K562 (cell line): ENCODE data around the gene TJP3. TPM values are rescaled to one million over a fixed set of nuclear protein-coding genes. Genes with fewer than 3 reads are reported as not detected.

Source experiments
- ARID4B ChIP-seq: sonication (generic); formaldehyde crosslinking; IDR thresholded peaks from 2 replicates; pipeline ENCODE4 v1.8.0; 2022; ENCODE audit warnings: mild to moderate bottlenecking, missing genetic modification reagents
- BCLAF1 ChIP-seq, 2 experiments: fragments of 450-650 bp in 1 of 2; IDR thresholded peaks; 2 replicates each; pipeline ENCODE4 v1.6.1; 2011 to 2017; ENCODE audit warnings: low read depth in 2 of 2, antibody characterized with exemption in 1 of 2, borderline replicate concordance in 1 of 2, low read length in 1 of 2, mild to moderate bottlenecking in 1 of 2, mixed read lengths in 1 of 2; ENCODE audit not compliant: control insufficient read depth in 1 of 2
- CBX2 ChIP-seq: fragments of 200-600 bp; sonication (generic); IDR thresholded peaks from one replicate; pipeline ENCODE4 v1.6.1; 2012; ENCODE audit warnings: mild to moderate bottlenecking, low read length, inconsistent platforms; ENCODE audit not compliant: insufficient read depth, poor library complexity, severe bottlenecking
- CREM ChIP-seq: IDR thresholded peaks from 2 replicates; pipeline ENCODE4 v1.6.1; 2014; ENCODE audit warnings: antibody characterized with exemption, low read depth
- KDM1A ChIP-seq, 2 experiments: fragments of 450-650 bp; IDR thresholded peaks; 2 replicates each; pipeline ENCODE4 v1.6.1; 2016; ENCODE audit warnings: mild to moderate bottlenecking in 2 of 2
- L3MBTL2 ChIP-seq: fragments of 450-650 bp; IDR thresholded peaks from 2 replicates; pipeline ENCODE4 v1.6.1; 2016; ENCODE audit warnings: mild to moderate bottlenecking, moderate library complexity
- LCOR ChIP-seq: sonication (generic); formaldehyde crosslinking; IDR thresholded peaks from 2 replicates; pipeline ENCODE4 v1.8.0; 2022; ENCODE audit warnings: mild to moderate bottlenecking, missing genetic modification reagents
- MAFG ChIP-seq: fragments of 450-650 bp; conservative IDR thresholded peaks from 2 replicates; pipeline ENCODE4 v1.6.1; 2016; ENCODE audit warnings: missing genetic modification characterization, missing compliant biosample characterization
- NCOA4 ChIP-seq: fragments of 450-650 bp; IDR thresholded peaks from 2 replicates; pipeline ENCODE4 v1.6.1; 2018; ENCODE audit warnings: mild to moderate bottlenecking; ENCODE audit not compliant: partially characterized antibody
- NR2C1 ChIP-seq, 2 experiments: fragments of 450-650 bp; IDR thresholded peaks; 2 replicates each; pipeline ENCODE4 v1.6.1; 2017; ENCODE audit warnings: mild to moderate bottlenecking in 2 of 2, antibody characterized with exemption in 1 of 2, inconsistent platforms in 1 of 2, missing compliant biosample characterization in 1 of 2, missing genetic modification characterization in 1 of 2
- NUFIP1 ChIP-seq: fragments of 450-650 bp; IDR thresholded peaks from 2 replicates; pipeline ENCODE4 v1.6.1; 2018; ENCODE audit not compliant: partially characterized antibody
- PHTF2 ChIP-seq: fragments of 250-450 bp; sonication (Bioruptor Pico); IDR thresholded peaks from 2 replicates; pipeline ENCODE4 v1.5.0; 2021; ENCODE audit warnings: mild to moderate bottlenecking
- RBM39 ChIP-seq: fragments of 200-400 bp; formaldehyde crosslinking; optimal IDR thresholded peaks from 2 replicates; pipeline ENCODE3; 2018; ENCODE audit warnings: low read depth, low read length
- RHOXF2B ChIP-seq: fragments of 250-450 bp; sonication (Bioruptor Pico); conservative IDR thresholded peaks from 2 replicates; pipeline ENCODE4 v1.5.1; 2021
- SIN3A ChIP-seq, 2 experiments: fragments of 150-350 bp in 1 of 2; IDR thresholded peaks; 2 replicates each; pipeline ENCODE4 v1.6.1; 2011 to 2016; ENCODE audit warnings: borderline replicate concordance in 2 of 2, low read depth in 2 of 2, low read length in 2 of 2, mild to moderate bottlenecking in 2 of 2, moderate library complexity in 2 of 2; ENCODE audit not compliant: control insufficient read depth in 1 of 2
- TAF7 ChIP-seq: fragments of 450-650 bp; IDR thresholded peaks from 2 replicates; pipeline ENCODE4 v1.6.1; 2016; ENCODE audit warnings: missing genetic modification characterization, missing compliant biosample characterization
- TAF9B ChIP-seq: fragments of 450-650 bp; IDR thresholded peaks from 2 replicates; pipeline ENCODE4 v1.6.1; 2018; ENCODE audit warnings: mild to moderate bottlenecking; ENCODE audit not compliant: partially characterized antibody
- TEAD1 ChIP-seq, 2 experiments: fragments of 450-650 bp in 1 of 2; sonication (generic) in 1 of 2; formaldehyde crosslinking; IDR thresholded peaks; 2 replicates each; pipeline versions ENCODE4 v1.4.0 to v1.8.0; 2020 to 2022; ENCODE audit warnings: mild to moderate bottlenecking in 2 of 2, missing genetic modification reagents in 1 of 2
- ZBED1 ChIP-seq: IDR thresholded peaks from 2 replicates; pipeline ENCODE4 v1.6.1; 2014
- ZC3H8 ChIP-seq: fragments of 450-650 bp; IDR thresholded peaks from 2 replicates; pipeline ENCODE4 v1.6.1; 2017
- ZNF274 ChIP-seq: IDR thresholded peaks from 2 replicates; pipeline ENCODE4 v1.6.1; 2011; ENCODE audit warnings: low read depth, mild to moderate bottlenecking, low read length, moderate library complexity, borderline replicate concordance
- ZNF354B ChIP-seq: fragments of 250-450 bp; sonication (Bioruptor Pico); IDR thresholded peaks from 2 replicates; pipeline ENCODE4 v1.4.0; 2020
- polyA plus RNA-seq, 8 experiments: library from polyadenylated mRNA; depleted of rRNA in 4 of 8; stranded (reverse) in 5 of 8; unstranded in 3 of 8; fragments of >200 nt; fragmentation: Nextera tagmentation in 2 of 8; fragmentation: Illumina TruSeq in 1 of 8; extraction: Ambion mirVana in 2 of 8; extraction: Trizol in 1 of 8; gene quantifications; 2 replicates each; pipeline versions ENCODE4 v1.2.1 to v1.2.3, GENCODE V29; 2011 to 2014; ENCODE audit warnings: inconsistent platforms in 1 of 8, missing spikeins in 1 of 8
- total RNA-seq, 7 experiments: library from RNA; depleted of rRNA in 6 of 7; stranded (reverse); fragments of >200 nt in 6 of 7; fragmentation: Illumina TruSeq in 2 of 7; extraction: Trizol in 2 of 7; gene quantifications; 2 replicates each; pipeline versions ENCODE4 v1.2.1 to v1.2.3, GENCODE V29; 2011 to 2021; ENCODE audit warnings: low replicate concordance in 1 of 7

TJP3 gene
- total and polyA plus RNA-seq, 9 of the 15 experiments (the other 6 are each of a cell fraction or from before 2014, with no cell fraction given) = 0.11 to 2.4 (median 0.57) TPM; not detected in 1

- TF ChIP-seq ARID4B (CRISPR knock-in tag) (peak; percentile 75), CBX2 (no peak), ZNF354B (CRISPR knock-in tag) (no peak), CREM (peak; percentile 67), BCLAF1 (IDR thresholded peaks at IDR 0.05; ENCODE audit: borderline replicate concordance in 1 of 2, control insufficient read depth in 1 of 2, low read depth in 2 of 2, low read length in 1 of 2) (peak in 1 of 2 experiments; percentile 90; a peak in 1 of 4 replicates), TAF7 (tag) (no peak), ZBED1 (no peak), NUFIP1 (peak; percentile 12), LCOR (peak; percentile 54; the same call in 1 of the 2 replicates), TAF9B (peak; percentile 72), MAFG (tag) (no peak), KDM1A (IDR thresholded peaks at IDR 0.05) (peak in 1 of 2 experiments; percentile 53; a peak in 1 of 4 replicates), NCOA4 (no peak), TEAD1 (CRISPR knock-in tag; IDR thresholded peaks at IDR 0.05) (peak; percentile 34 to 52; a peak in 1 of 4 replicates), ZNF274 (no peak), RHOXF2B (CRISPR knock-in tag) (no peak), L3MBTL2 (peak; percentile 62; the same call in 1 of the 2 replicates), RBM39 (no peak), ZC3H8 (peak; percentile 57; the same call in 1 of the 2 replicates), PHTF2 (CRISPR knock-in tag) (no peak), SIN3A (IDR thresholded peaks at IDR 0.05; ENCODE audit: borderline replicate concordance in 2 of 2, control insufficient read depth in 1 of 2, low read depth in 2 of 2, low read length in 2 of 2) (peak in 1 of 2 experiments; percentile 86; a peak in 2 of 4 replicates), NR2C1 (IDR thresholded peaks at IDR 0.05) (peak; percentile 55), NR2C1 (tag; IDR thresholded peaks at IDR 0.05) (peak; percentile 70)
Measured at GRCh38 chr19:3761382-3762129, 53.4 kb downstream of the TJP3 start, which contains the start of gene APBA3 (continued).
